K562 (cell line): ENCODE measurements around the gene KLC3. TPM values are rescaled to one million over a fixed set of nuclear protein-coding genes. Genes with fewer than 3 reads are reported as not detected.

ENCODE experiments used
- BDP1 ChIP-seq: IDR thresholded peaks from 3 replicates; pipeline ENCODE4 v1.6.1; 2011; ENCODE audit not compliant: insufficient read length, insufficient read depth
- CBFA2T3 ChIP-seq: fragments of 450-650 bp; IDR thresholded peaks from 2 replicates; pipeline ENCODE4 v1.6.1; 2017
- CBX3 ChIP-seq, 2 experiments: IDR thresholded peaks; 1 replicate in 1 of 2; 2 replicates in 1 of 2; pipeline ENCODE4 v1.6.1; 2012; ENCODE audit warnings: inconsistent platforms in 2 of 2, low read length in 2 of 2, borderline replicate concordance in 1 of 2, control low read depth in 1 of 2
- CTCF ChIP-seq, 3 experiments: IDR thresholded peaks in 2 of 3; conservative IDR thresholded peaks in 1 of 3; 2 replicates each; pipeline ENCODE4 v1.5.1; 2011 to 2012; ENCODE audit warnings: low read length in 3 of 3, mild to moderate bottlenecking in 3 of 3, control low read depth in 2 of 3, improper control_type of control experiment in 1 of 3, inconsistent platforms in 1 of 3, low read depth in 1 of 3, mixed read lengths in 1 of 3, moderate library complexity in 1 of 3; ENCODE audit not compliant: insufficient read depth in 2 of 3
- GABPB2 ChIP-seq: fragments of 250-450 bp; sonication (Bioruptor Pico); conservative IDR thresholded peaks from 2 replicates; pipeline ENCODE4 v1.5.1; 2021; ENCODE audit warnings: mild to moderate bottlenecking
- HDAC8 ChIP-seq: fragments of 450-650 bp; IDR thresholded peaks from 2 replicates; pipeline ENCODE4 v1.6.1; 2016; ENCODE audit warnings: mild to moderate bottlenecking, missing genetic modification characterization, moderate library complexity, missing compliant biosample characterization
- MGA ChIP-seq: fragments of 450-650 bp; IDR thresholded peaks from 2 replicates; pipeline ENCODE4 v1.6.1; 2016; ENCODE audit warnings: mild to moderate bottlenecking, moderate library complexity
- RCOR1 ChIP-seq, 2 experiments: IDR thresholded peaks; 2 replicates each; pipeline ENCODE4 v1.6.1; 2012; ENCODE audit warnings: low read depth in 2 of 2, low read length in 2 of 2, borderline replicate concordance in 1 of 2, improper control_type of control experiment in 1 of 2
- TFAP4 ChIP-seq: sonication (generic); formaldehyde crosslinking; IDR thresholded peaks from 2 replicates; pipeline ENCODE4 v1.8.0; 2022; ENCODE audit warnings: missing genetic modification reagents, mild to moderate bottlenecking, moderate library complexity, borderline replicate concordance
- ZNF449 ChIP-seq: fragments of 250-450 bp; sonication (Bioruptor Pico); IDR thresholded peaks from 2 replicates; pipeline ENCODE4 v1.8.0; 2022; ENCODE audit warnings: moderate library complexity, mild to moderate bottlenecking, inconsistent platforms
- ZNF551 ChIP-seq: fragments of 250-450 bp; sonication (Bioruptor Pico); IDR thresholded peaks from 2 replicates; pipeline ENCODE4 v1.5.0; 2021; ENCODE audit warnings: mild to moderate bottlenecking, moderate library complexity
- polyA plus RNA-seq, 8 experiments: library from polyadenylated mRNA; depleted of rRNA in 4 of 8; stranded (reverse) in 5 of 8; unstranded in 3 of 8; fragments of >200 nt; fragmentation: Nextera tagmentation in 2 of 8; fragmentation: Illumina TruSeq in 1 of 8; extraction: Ambion mirVana in 2 of 8; extraction: Trizol in 1 of 8; gene quantifications; 2 replicates each; pipeline versions ENCODE4 v1.2.1 to v1.2.3, GENCODE V29; 2011 to 2014; ENCODE audit warnings: inconsistent platforms in 1 of 8, missing spikeins in 1 of 8
- total RNA-seq, 7 experiments: library from RNA; depleted of rRNA in 6 of 7; stranded (reverse); fragments of >200 nt in 6 of 7; fragmentation: Illumina TruSeq in 2 of 7; extraction: Trizol in 2 of 7; gene quantifications; 2 replicates each; pipeline versions ENCODE4 v1.2.1 to v1.2.3, GENCODE V29; 2011 to 2021; ENCODE audit warnings: low replicate concordance in 1 of 7

KLC3 gene
- total and polyA plus RNA-seq, 9 of the 15 experiments (the other 6 are each of a cell fraction or from before 2014, with no cell fraction given): 0.03 to 1.2 (median 0.59) TPM; not detected in 3

GRCh38 chr19:45356760-45357444 lies 16.4 kb downstream of the KLC3 start (continued):
- no peak for TF ChIP-seq MGA
- peak in 1 of 2 experiments; percentile 70; a peak in 3 of 4 replicates for TF ChIP-seq RCOR1 (IDR thresholded peaks at IDR 0.05; ENCODE audit: borderline replicate concordance in 1 of 2, low read depth in 2 of 2, low read length in 2 of 2)
- TF ChIP-seq HDAC8 (tag): no peak
- no peak for TF ChIP-seq ZNF551 (CRISPR knock-in tag)
- no peak for TF ChIP-seq ZNF449 (CRISPR knock-in tag)
- peak in 1 of 2 experiments; percentile 46; a peak in 1 of 3 replicates for TF ChIP-seq CBX3 (IDR thresholded peaks at IDR 0.05; ENCODE audit: borderline replicate concordance in 1 of 2, low read length in 2 of 2)
- no peak for TF ChIP-seq TFAP4 (CRISPR knock-in tag)
- no peak for TF ChIP-seq BDP1
- no peak for TF ChIP-seq CTCF (IDR thresholded peaks at IDR 0.05 in 2 of 3, conservative IDR thresholded peaks at IDR 0.05 in 1 of 3; ENCODE audit: insufficient read depth in 2 of 3, low read depth in 1 of 3, low read length in 3 of 3)
- no peak for TF ChIP-seq GABPB2
- TF ChIP-seq CBFA2T3: peak; percentile 72
